HepG2 (cell line): ENCODE data around the gene TRRAP. TPM values are rescaled to one million over a fixed set of nuclear protein-coding genes. Genes with fewer than 3 reads are reported as not detected.

ENCODE experiments used
- BCL6 ChIP-seq: IDR thresholded peaks from 2 replicates; pipeline ENCODE4 v1.6.1; 2016; ENCODE audit warnings: missing genetic modification reagents, missing compliant biosample characterization
- BHLHE40 ChIP-seq: IDR thresholded peaks from 2 replicates; pipeline ENCODE4 v1.6.1; 2011; ENCODE audit warnings: low read length, improper control_type of control experiment
- CAMTA2 ChIP-seq: sonication (generic); formaldehyde crosslinking; IDR thresholded peaks from 2 replicates; pipeline ENCODE4 v1.4.0; 2020; ENCODE audit warnings: mild to moderate bottlenecking, missing genetic modification reagents, borderline replicate concordance
- EZH2 ChIP-seq: conservative IDR thresholded peaks from 2 replicates; pipeline ENCODE4 v1.6.1; 2012; ENCODE audit warnings: mild to moderate bottlenecking, low read depth, low read length, moderate library complexity
- FOXA1 ChIP-seq, 2 experiments: fragments of 450-650 bp in 1 of 2; sonication (generic) in 1 of 2; formaldehyde crosslinking in 1 of 2; IDR thresholded peaks; 2 replicates each; pipeline versions ENCODE4 v1.4.0 to v1.6.1; 2016 to 2020; ENCODE audit warnings: missing genetic modification reagents in 1 of 2
- HHEX ChIP-seq: IDR thresholded peaks from 2 replicates; pipeline ENCODE4 v1.6.1; 2016; ENCODE audit warnings: control low read depth
- HNF4A ChIP-seq: sonication (generic); formaldehyde crosslinking; IDR thresholded peaks from 2 replicates; pipeline ENCODE4 v1.4.0; 2020; ENCODE audit warnings: missing genetic modification reagents
- JUND ChIP-seq: sonication (generic); formaldehyde crosslinking; IDR thresholded peaks from 2 replicates; pipeline ENCODE4 v1.8.0; 2022; ENCODE audit warnings: mild to moderate bottlenecking, missing genetic modification reagents
- KDM4B ChIP-seq: sonication (generic); formaldehyde crosslinking; IDR thresholded peaks from 2 replicates; pipeline ENCODE4 v1.4.0; 2020; ENCODE audit warnings: missing genetic modification reagents
- KLF11 ChIP-seq: IDR thresholded peaks from 2 replicates; pipeline ENCODE4 v1.6.1; 2016; ENCODE audit warnings: missing compliant biosample characterization
- MED8 ChIP-seq: sonication (generic); formaldehyde crosslinking; IDR thresholded peaks from 2 replicates; pipeline ENCODE4 v1.8.1; 2023; ENCODE audit warnings: mild to moderate bottlenecking, missing genetic modification reagents; ENCODE audit not compliant: insufficient replicate concordance
- RORA ChIP-seq: sonication (generic); formaldehyde crosslinking; IDR thresholded peaks from 2 replicates; pipeline ENCODE4 v1.5.0; 2020; ENCODE audit warnings: mild to moderate bottlenecking, missing genetic modification reagents, moderate library complexity
- TARDBP ChIP-seq: sonication (generic); formaldehyde crosslinking; IDR thresholded peaks from 2 replicates; pipeline ENCODE4 v1.8.0; 2022; ENCODE audit warnings: mild to moderate bottlenecking, missing genetic modification reagents
- TMF1 ChIP-seq: sonication (generic); formaldehyde crosslinking; IDR thresholded peaks from 2 replicates; pipeline ENCODE4 v1.8.1; 2022; ENCODE audit warnings: low read depth, missing genetic modification reagents
- ZFAT ChIP-seq: sonication (generic); formaldehyde crosslinking; conservative IDR thresholded peaks from 2 replicates; pipeline ENCODE4 v1.8.1; 2023; ENCODE audit warnings: missing genetic modification reagents, inconsistent platforms
- ZNF274 ChIP-seq: sonication (generic); formaldehyde crosslinking; IDR thresholded peaks from 2 replicates; pipeline ENCODE4 v1.5.1; 2020; ENCODE audit warnings: mild to moderate bottlenecking, missing genetic modification reagents
- ZNF598 ChIP-seq: sonication (generic); formaldehyde crosslinking; IDR thresholded peaks from 2 replicates; pipeline ENCODE4 v1.5.1; 2020; ENCODE audit warnings: mild to moderate bottlenecking, missing genetic modification reagents, borderline replicate concordance
- ZNF724P ChIP-seq: sonication (generic); formaldehyde crosslinking; IDR thresholded peaks from 2 replicates; pipeline ENCODE4 v1.8.0; 2022; ENCODE audit warnings: missing genetic modification reagents, borderline replicate concordance
- ZNF839 ChIP-seq: sonication (generic); formaldehyde crosslinking; IDR thresholded peaks from 2 replicates; pipeline ENCODE4 v1.4.0; 2020; ENCODE audit warnings: missing genetic modification reagents, mild to moderate bottlenecking, borderline replicate concordance
- ZNF841 ChIP-seq: sonication (generic); formaldehyde crosslinking; IDR thresholded peaks from 2 replicates; pipeline ENCODE4 v1.8.1; 2023; ENCODE audit warnings: missing genetic modification reagents, borderline replicate concordance
- ZSCAN9 ChIP-seq: IDR thresholded peaks from 2 replicates; pipeline ENCODE4 v1.6.1; 2016; ENCODE audit warnings: borderline replicate concordance
- polyA plus RNA-seq, 8 experiments: library from polyadenylated mRNA; depleted of rRNA in 3 of 8; stranded (reverse) in 7 of 8; unstranded in 1 of 8; fragments of >200 nt; fragmentation: Illumina TruSeq in 4 of 8; extraction: Trizol in 4 of 8; gene quantifications; 2 replicates each; pipeline versions ENCODE4 v1.2.1 to v1.2.3, GENCODE V29; 2011 to 2016; ENCODE audit warnings: low read depth in 4 of 8, missing spikeins in 1 of 8, mixed read lengths in 1 of 8; ENCODE audit not compliant: insufficient read depth in 1 of 8
- total RNA-seq, 5 experiments: library from RNA; depleted of rRNA; stranded (reverse); fragments of >200 nt; fragmentation: Illumina TruSeq; extraction: Trizol; gene quantifications; 2 replicates each; pipeline ENCODE4 v1.2.3, GENCODE V29; 2016; ENCODE audit warnings: low read depth in 1 of 5
- TF ChIP-seq, protein P1 (sequence below): sonication (generic); formaldehyde crosslinking; IDR thresholded peaks from 2 replicates; pipeline ENCODE4 v1.5.1; 2020; ENCODE audit warnings: missing genetic modification reagents, mild to moderate bottlenecking, borderline replicate concordance
- TF ChIP-seq, protein P2 (sequence below): sonication (generic); formaldehyde crosslinking; IDR thresholded peaks from 2 replicates; pipeline ENCODE4 v1.5.1; 2020; ENCODE audit warnings: mild to moderate bottlenecking, missing genetic modification reagents, moderate library complexity
- TF ChIP-seq, protein P3 (sequence below), 2 experiments: fragments of 450-650 bp in 1 of 2; sonication (generic) in 1 of 2; formaldehyde crosslinking; IDR thresholded peaks; 2 replicates each; pipeline versions ENCODE4 v1.5.0 to v1.8.0; 2020 to 2022; ENCODE audit warnings: mild to moderate bottlenecking in 1 of 2, missing genetic modification reagents in 1 of 2

The TRRAP gene
- total and polyA plus RNA-seq, 2 of the 13 experiments (the other 11 are each of a cell fraction or from before 2014, with no cell fraction given) = 8.6 to 10.5 TPM

DNA sequence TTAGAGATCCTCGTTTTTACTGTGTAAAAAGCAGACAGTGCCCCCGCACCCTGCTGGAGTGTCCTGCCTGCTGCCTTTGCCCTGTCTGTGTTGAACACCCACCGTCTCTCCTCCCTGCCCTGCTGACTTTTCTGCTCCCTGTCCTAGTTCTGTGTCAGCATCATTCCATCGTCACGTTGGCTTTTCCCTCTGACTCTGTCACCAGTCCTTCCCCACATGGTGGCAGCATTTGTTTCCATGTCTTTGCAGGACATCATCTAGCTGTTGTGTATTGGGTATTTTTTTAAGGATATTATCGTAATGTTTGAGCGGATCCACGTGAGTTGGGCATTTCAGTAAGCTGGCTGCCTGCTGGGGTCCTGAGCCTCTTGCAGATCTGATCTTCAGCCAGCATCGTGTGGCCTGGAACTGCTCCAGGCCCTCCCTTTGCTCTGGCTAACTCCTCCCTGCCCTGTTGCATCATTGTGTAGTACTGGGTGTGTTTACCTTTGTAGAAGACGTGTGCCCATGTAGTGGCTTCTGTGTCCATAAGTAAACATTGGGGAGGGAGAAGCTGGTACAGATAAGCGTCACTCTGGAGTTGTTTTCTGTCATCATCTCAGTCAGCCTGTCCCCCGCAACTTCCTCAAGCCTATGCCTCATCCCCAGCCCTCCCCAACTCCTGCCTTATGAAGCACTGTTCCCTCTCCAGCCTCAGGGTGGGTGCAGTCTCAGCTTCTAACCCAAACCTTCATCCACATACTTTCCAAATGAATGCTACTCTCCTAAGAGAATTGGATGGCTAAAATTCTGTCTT, 44.3 kb downstream of the TRRAP start (continued):
- TF ChIP-seq, protein P1, sequence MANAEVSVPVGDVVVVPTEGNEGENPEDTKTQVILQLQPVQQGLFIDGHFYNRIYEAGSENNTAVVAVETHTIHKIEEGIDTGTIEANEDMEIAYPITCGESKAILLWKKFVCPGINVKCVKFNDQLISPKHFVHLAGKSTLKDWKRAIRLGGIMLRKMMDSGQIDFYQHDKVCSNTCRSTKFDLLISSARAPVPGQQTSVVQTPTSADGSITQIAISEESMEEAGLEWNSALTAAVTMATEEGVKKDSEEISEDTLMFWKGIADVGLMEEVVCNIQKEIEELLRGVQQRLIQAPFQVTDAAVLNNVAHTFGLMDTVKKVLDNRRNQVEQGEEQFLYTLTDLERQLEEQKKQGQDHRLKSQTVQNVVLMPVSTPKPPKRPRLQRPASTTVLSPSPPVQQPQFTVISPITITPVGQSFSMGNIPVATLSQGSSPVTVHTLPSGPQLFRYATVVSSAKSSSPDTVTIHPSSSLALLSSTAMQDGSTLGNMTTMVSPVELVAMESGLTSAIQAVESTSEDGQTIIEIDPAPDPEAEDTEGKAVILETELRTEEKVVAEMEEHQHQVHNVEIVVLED (CRISPR knock-in tag) = no peak
- TF ChIP-seq BCL6 = peak; percentile 46; the same call in 1 of the 2 replicates
- no peak for TF ChIP-seq KLF11 (CRISPR knock-in tag)
- TF ChIP-seq HNF4A (CRISPR knock-in tag) = no peak
- peak; percentile 75; the same call in 1 of the 2 replicates for TF ChIP-seq FOXA1 (IDR thresholded peaks at IDR 0.05)
- TF ChIP-seq FOXA1 (CRISPR knock-in tag; IDR thresholded peaks at IDR 0.05) = peak; percentile 96
- TF ChIP-seq ZFAT (CRISPR knock-in tag) = no peak
- 0 out of 2 replicates have a peak, but pooled peaks have one; percentile 36 for TF ChIP-seq KDM4B (CRISPR knock-in tag)
- 0 out of 2 replicates have a peak, but pooled peaks have one; percentile 19 for TF ChIP-seq JUND
- TF ChIP-seq ZNF724P = no peak
- TF ChIP-seq ZNF274 (CRISPR knock-in tag) = no peak
- TF ChIP-seq, protein P2, sequence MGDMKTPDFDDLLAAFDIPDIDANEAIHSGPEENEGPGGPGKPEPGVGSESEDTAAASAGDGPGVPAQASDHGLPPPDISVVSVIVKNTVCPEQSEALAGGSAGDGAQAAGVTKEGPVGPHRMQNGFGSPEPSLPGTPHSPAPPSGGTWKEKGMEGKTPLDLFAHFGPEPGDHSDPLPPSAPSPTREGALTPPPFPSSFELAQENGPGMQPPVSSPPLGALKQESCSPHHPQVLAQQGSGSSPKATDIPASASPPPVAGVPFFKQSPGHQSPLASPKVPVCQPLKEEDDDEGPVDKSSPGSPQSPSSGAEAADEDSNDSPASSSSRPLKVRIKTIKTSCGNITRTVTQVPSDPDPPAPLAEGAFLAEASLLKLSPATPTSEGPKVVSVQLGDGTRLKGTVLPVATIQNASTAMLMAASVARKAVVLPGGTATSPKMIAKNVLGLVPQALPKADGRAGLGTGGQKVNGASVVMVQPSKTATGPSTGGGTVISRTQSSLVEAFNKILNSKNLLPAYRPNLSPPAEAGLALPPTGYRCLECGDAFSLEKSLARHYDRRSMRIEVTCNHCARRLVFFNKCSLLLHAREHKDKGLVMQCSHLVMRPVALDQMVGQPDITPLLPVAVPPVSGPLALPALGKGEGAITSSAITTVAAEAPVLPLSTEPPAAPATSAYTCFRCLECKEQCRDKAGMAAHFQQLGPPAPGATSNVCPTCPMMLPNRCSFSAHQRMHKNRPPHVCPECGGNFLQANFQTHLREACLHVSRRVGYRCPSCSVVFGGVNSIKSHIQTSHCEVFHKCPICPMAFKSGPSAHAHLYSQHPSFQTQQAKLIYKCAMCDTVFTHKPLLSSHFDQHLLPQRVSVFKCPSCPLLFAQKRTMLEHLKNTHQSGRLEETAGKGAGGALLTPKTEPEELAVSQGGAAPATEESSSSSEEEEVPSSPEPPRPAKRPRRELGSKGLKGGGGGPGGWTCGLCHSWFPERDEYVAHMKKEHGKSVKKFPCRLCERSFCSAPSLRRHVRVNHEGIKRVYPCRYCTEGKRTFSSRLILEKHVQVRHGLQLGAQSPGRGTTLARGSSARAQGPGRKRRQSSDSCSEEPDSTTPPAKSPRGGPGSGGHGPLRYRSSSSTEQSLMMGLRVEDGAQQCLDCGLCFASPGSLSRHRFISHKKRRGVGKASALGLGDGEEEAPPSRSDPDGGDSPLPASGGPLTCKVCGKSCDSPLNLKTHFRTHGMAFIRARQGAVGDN = peak; percentile 25; the same call in 1 of the 2 replicates
- peak; percentile 76 for TF ChIP-seq BHLHE40
- no peak for TF ChIP-seq ZNF841
- TF ChIP-seq TMF1 (CRISPR knock-in tag) = no peak
- no peak for TF ChIP-seq ZSCAN9 (CRISPR knock-in tag)
- no peak for TF ChIP-seq RORA
- no peak for TF ChIP-seq ZNF598 (CRISPR knock-in tag)
- TF ChIP-seq ZNF839 (CRISPR knock-in tag) = no peak
- no peak for TF ChIP-seq MED8 (CRISPR knock-in tag)
- 0 out of 2 replicates have a peak, but pooled peaks have one; percentile 47 for TF ChIP-seq HHEX (CRISPR knock-in tag)
- TF ChIP-seq EZH2 = no peak
- no peak for TF ChIP-seq CAMTA2
- TF ChIP-seq, protein P3, sequence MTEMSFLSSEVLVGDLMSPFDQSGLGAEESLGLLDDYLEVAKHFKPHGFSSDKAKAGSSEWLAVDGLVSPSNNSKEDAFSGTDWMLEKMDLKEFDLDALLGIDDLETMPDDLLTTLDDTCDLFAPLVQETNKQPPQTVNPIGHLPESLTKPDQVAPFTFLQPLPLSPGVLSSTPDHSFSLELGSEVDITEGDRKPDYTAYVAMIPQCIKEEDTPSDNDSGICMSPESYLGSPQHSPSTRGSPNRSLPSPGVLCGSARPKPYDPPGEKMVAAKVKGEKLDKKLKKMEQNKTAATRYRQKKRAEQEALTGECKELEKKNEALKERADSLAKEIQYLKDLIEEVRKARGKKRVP (CRISPR knock-in tag; IDR thresholded peaks at IDR 0.05) = peak in 1 of 2 experiments; percentile 98; a peak in 2 of 4 replicates
- TF ChIP-seq TARDBP (CRISPR knock-in tag) = no peak
